Tibial nerve (tissue), 4 donors: Measurements from ENCODE around the gene APOBEC2.

Source experiments
- EP300 ChIP-seq, 2 donors: sonication (generic); formaldehyde crosslinking; IDR thresholded peaks; one replicate each; pipeline ENCODE4 v1.6.1; 2017; ENCODE audit warnings: antibody characterized with exemption in 2 of 2, mild to moderate bottlenecking in 1 of 2
- POLR2A ChIP-seq, 2 donors: fragments of 450-650 bp; IDR thresholded peaks; one replicate each; pipeline ENCODE4 v1.6.1; 2017; ENCODE audit warnings: antibody characterized with exemption in 2 of 2, mild to moderate bottlenecking in 2 of 2, moderate library complexity in 2 of 2
- TF ChIP-seq, protein P1 (sequence below), 5 experiments: fragments of 200-600 bp in 3 of 5; fragments of 450-650 bp in 2 of 5; sonication (generic) in 3 of 5; IDR thresholded peaks; one replicate each; pipeline ENCODE4 v1.5.1; 2016 to 2019; ENCODE audit warnings: antibody characterized with exemption in 5 of 5, mild to moderate bottlenecking in 3 of 5, moderate library complexity in 2 of 5

DNA sequence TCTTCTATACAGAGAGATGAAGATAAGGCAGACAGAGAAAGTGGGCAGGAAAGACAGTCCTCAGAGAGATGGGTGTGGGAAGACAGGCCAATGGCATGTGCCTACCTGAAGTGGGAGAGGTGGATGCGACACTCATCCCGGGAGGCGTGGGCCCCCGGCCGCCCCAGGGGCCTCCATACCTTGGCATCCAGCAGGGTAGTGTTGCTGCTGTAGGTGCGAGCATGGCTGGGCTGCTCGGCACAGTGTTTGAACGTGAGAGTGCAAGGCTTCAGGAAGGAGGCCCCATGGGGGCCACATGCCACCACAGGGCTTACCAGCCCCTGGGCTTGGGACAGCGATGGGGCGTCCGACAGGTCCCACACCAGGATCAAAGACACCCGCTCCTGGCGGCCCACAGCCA, 19.2 kb upstream of the APOBEC2 start:
- TF ChIP-seq POLR2A (IDR thresholded peaks at IDR 0.05) (no peak), EP300 (IDR thresholded peaks at IDR 0.05) (no peak)
- TF ChIP-seq, protein P1, sequence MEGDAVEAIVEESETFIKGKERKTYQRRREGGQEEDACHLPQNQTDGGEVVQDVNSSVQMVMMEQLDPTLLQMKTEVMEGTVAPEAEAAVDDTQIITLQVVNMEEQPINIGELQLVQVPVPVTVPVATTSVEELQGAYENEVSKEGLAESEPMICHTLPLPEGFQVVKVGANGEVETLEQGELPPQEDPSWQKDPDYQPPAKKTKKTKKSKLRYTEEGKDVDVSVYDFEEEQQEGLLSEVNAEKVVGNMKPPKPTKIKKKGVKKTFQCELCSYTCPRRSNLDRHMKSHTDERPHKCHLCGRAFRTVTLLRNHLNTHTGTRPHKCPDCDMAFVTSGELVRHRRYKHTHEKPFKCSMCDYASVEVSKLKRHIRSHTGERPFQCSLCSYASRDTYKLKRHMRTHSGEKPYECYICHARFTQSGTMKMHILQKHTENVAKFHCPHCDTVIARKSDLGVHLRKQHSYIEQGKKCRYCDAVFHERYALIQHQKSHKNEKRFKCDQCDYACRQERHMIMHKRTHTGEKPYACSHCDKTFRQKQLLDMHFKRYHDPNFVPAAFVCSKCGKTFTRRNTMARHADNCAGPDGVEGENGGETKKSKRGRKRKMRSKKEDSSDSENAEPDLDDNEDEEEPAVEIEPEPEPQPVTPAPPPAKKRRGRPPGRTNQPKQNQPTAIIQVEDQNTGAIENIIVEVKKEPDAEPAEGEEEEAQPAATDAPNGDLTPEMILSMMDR (IDR thresholded peaks at IDR 0.05): no peak
